HG02571 (cell line): ENCODE measurements around the gene PTPRJ.
"Not testable (repeated sequence)": the region's sequence is repeated elsewhere in the genome, so short reads cannot be mapped to it uniquely, and the experiment has no call there.

Source experiments
- ATAC-seq: cut with Tn5 transposase; IDR thresholded peaks from one replicate; pipeline ENCODE4 v1.9.1; 2021; ENCODE audit warnings: mild to moderate bottlenecking, moderate library complexity; ENCODE audit not compliant: unreplicated experiment

The PTPRJ gene

DNA sequence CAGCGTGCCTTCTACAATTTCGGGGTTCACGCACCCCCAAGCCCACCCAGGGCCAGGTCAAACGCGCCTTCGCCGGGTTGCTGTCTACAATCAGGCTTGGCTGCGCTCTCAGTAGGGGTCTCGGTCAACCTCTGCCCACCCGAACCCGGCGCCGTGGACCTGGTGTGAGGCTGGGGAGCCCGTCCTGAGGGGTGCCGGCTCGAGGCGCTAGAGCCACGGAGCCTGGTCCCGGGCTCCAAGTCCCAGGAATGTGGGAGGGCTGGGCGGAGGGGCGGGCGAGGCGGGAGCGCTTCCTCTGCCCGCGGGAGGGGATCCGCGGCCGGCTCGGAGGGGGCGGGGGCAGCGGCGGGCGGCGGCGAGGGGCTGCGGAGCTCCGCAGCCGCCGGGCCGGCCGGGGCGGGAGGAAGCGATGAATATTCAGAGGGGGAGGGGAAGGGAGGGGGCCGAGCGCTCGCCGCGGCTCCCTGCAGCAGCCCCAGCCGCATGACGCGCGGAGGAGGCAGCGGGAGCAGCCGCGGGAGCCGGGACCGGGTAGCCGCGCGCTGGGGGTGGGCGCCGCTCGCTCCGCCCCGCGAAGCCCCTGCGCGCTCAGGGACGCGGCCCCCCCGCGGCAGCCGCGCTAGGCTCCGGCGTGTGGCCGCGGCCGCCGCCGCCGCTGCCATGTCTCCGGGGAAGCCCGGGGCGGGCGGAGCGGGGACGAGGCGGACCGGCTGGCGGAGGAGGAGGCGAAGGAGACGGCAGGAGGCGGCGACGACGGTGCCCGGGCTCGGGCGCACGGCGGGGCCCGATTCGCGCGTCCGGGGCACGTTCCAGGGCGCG lies at the start of gene PTPRJ:
TSS of gene PTPRJ (plus strand) at position 472 of the 819 bp plus-strand sequence. CDS start 354 bp downstream, outside the sequence.
- ATAC-seq, result peak; percentile 45

DNA sequence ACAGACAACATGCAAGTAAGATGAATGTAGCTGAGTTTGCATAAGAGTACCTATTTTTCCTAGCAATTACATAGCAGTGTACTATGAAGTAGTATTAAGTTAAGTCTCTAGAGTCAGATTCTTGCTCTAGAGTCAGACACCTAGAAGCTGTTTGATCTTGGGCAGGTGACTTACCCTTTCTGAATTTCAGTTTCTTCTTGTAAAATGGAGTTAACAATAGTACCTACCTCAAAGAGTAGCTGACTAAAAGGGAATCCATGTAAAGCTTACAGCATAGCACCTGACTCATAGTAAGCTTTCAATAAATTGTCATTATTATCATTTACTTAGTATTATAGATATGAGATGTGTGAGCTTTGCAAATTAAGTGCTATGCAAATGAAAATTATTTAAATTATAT lies 47.8 kb upstream of the PTPRJ start:
- no peak for ATAC-seq

DNA sequence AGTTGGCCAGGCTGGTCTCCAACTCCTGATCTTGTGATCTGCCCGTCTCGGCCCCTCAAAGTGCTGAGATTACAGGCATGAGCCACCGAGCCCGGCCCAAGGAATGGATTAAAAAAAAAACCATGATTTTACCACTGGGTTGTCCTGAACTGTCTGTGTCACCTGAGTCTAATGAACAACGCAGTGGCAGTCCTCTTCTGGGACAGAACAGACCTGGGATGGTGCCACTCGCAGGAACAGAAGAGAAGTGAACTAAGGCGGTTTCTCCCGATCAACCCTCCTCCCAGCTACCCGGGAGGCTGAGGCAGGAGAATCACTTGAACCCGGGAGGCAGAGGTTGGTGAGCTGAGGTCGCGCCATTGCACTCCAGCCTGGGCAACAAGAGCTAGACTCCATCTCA lies 46.6 kb upstream of the PTPRJ start:
- not testable (repeated sequence) for ATAC-seq

DNA sequence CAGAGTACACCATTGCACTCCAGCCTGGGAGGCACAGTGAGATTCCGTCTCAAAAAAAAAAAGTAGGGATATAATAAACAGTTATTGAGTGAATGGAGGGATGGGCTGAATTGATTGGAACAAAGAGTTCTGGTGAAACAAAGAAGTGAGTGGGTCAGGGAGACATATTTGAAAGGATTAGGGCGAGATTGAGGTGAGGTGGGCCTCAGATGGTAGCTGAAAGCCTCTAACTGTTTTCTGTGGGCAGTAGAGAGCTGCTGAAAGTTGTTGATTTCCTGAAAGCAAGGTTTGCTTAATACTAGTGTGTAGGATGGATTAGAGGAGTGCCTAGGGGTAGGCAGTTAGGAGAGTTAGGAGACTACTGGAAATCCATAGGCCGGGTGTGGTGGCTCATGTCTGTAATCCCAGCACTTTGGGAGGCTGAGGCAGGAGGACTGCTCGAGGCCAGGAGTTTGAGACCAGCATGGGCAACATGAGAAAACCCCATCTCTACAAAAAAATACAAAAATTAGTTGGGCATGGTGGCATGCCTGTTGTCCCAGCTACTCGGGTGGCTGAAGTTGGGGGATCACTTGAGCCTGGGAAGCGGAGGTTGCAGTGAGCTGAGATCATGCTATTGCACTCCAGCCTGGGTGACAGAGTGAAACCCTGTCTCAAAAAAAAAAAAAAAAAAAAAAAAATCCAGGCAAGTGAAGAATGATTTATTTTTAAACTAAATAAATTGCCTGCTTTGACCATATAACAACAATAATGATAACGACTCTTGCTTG lies 41.4 kb upstream of the PTPRJ start:
- no peak for ATAC-seq

DNA sequence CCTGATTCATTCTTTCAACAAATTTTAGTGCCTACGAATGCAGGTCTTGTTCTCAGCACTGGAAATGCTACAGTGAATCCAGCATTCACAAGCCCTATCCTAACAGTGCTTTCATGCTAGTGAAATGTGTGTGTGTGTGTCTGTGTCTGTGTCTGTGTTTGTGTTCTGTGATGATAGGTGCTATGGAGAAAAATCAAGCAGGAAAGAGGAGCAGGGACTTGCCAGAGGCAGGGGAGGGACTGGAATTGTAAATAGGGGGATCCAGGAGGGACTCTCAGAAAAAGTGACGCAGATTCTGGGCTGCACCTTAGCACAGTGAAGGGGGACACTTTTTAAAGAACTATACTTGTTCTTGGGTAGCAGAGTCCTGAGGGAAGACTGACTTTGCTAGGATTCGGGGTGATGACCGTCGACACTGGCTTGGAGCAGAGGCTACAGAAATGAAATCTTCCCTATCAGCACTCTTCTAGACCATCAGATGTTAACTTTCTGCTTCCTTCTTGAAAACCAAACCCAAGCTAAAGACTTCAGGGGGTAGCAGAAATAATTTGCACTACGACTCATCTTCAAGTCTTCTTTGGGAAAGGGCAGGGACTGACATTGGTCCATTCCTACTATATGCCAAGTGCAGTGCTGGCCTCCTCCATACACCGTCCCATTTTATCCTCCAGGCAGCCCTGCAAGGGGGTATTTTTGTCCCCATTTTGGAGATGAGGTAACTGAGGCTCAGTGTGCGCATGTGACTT lies 39.3 kb upstream of the PTPRJ start:
- ATAC-seq, result no peak

DNA sequence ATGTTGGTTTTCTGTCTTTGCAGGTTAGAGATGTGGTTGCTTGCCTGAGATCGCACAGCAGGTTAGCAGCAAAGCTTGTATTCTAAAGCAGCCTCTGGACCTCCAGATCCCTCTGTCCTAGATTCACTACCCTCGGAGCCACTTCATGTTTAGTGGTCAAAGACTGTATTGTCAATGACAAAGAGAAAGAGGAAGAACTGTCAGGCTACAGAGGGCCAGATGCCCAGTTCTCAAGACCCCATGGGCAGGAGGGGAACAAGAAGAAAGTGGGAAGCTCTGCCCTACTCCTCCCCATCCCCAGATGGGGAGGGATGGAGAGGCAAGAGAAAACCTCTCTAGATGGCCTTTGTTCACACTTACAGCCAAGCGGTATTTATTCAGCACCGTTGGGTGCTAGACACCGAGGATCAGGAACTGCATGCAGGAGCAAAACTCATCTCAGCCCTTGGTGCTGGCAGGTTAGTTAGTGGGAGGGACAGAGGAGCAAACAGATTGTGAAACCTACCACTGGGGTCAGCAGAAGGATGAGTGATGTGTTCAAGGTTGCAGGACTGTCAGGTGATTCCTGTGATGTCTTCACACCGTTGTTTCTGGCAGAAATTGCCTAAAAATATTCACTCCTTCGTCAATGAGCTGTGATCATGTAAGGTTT lies 38.3 kb upstream of the PTPRJ start:
- no peak for ATAC-seq

DNA sequence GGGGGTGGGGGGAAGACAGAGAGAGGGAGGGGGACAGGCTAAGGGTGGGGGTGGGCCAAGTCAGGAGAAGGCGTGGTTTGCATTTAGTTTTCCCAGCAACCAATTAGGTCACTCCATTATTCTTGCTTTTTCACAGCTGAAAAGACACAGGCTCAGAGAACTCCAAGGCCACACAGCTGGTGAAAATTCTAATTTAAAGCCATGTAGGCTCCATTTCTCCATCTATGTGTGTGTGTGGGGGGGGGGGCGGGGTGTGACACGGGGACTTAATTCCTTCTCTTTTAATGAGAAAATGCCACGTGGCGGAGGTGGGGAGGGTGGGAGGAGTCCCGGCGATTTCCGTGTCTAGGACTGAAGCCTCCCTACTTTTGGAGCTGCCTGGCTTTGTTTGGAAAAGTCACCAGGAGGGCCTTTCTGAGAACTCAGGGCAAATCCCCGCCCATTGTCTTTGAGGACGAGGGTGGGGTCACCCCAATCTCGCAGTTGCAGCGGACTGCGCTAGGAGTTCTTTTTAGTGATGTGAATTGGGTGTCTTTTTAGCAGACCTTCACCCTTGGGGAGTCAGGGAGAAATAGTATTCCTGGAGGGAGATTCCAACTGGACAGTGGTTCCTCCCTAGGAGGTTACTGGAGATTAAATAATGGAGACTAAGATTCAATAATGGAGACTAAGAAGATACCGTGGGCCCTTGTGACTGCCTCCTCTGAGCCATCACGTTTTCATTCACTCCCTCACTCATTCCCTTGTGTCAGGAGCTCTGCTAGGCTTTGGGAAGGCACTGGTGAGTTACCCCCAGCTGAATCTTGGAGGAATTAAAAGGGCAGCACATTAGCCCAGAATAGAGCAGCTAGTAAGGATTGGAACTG lies 36.4 kb upstream of the PTPRJ start:
- ATAC-seq, result no peak

DNA sequence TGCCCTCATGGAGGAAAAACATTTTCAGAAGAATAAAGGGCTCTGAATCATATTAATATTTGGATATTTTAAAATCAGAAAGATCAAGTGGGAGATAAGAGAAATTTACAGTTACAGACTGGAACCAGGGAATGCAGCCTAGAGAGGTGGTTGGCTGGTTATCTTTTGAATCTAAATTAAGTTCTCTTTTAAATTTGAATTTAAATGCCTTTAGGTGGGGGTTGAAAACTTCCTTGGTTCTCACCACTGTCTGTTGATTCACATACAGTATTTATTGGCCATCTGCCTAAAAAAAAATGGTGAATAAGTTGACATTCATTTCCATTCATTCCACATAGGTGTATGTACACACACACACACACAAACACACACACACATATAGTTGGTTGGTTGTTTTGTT lies 35.7 kb upstream of the PTPRJ start:
- ATAC-seq, result no peak

DNA sequence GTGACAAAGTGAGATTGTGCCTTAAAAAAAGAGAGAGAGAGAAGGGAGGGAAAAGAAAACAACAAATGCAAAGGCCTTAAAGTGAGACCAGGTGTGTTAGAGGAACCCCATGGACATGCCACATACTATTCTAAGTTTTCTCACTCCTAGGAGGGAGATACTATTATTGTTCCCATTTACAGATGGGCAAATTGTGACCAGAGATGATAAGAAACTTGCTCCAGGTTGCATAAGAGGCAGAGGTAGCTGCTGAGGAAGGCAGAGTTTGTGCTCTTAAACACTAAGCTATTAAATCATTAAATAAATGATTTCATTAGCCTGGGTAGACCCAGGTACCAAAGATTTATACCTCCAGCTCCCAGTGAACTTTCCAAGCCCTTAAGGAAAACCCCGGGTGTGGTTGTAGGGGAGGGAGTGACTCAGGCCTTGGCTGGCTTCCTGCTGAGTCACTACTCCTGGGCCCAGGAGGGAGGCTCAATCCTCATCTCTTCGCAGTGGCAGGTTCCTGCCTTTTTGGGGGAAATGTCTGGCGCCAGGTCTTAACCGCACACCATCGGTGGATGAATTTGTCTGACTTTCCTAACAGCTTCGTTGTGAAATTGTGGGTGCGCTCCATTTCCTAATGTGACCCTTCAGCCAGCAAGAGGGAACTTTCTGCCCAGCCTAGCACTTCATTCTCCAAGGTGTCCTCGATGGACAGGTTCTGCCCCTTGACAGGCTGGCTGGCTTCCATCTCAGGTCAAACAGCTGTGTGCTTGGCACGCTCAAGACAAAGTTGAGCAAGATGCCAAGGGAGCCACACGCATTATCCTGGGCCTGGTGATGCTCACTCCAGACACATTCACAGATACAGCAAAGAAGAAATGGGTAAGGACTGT lies 33.4 kb upstream of the PTPRJ start:
- ATAC-seq, result no peak

DNA sequence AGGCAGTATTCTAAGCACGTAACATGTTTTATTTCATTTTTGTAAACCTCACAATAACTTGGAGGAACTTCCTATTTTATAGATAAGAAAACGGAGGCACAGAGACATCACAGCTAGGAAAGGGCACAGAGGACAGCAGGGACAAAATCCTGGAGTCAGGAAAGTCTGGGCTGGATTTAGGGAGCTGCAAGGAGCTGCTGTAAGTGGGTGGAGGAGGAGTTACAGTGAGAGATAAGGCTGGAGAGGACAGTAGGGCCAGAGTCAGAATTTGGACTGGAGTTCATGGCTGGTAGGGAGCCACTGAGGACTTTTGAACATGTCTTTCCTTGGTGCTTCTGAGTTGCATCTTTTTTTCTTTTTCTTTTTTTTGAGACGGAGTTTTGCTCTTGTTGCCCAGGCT lies 32.2 kb upstream of the PTPRJ start:
- no peak for ATAC-seq

DNA sequence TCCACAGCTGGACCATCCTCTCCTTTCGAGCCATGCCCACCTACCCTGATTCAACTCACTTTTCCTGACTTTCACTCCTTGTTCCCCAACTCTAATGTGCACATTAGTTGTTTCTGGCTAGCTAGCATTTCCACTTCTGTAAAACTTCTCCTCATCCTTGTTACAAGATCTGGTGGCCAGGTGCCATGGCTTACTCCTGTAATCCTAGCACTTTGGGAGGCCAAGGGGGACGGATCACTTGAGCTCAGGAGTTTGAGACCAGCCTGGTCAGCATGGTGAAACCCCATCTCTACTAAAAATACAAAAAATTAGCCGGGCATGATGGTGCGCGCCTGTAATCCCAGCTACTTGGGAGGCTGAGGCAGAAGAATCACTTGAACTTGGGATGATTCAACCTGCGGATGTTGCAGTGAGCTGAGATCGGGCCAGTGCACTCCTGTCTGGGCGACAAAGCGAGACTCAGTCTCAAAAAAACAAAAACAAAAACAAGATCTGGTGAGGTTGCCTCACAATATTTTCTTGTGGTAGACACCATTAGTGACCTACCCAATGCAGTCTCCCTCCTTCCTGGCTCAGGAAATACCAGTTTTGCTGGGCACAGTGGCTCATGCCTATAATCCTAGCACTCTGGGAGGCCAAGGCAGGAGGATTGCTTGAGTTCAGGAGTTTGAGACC lies 31.2 kb upstream of the PTPRJ start:
- ATAC-seq, result not testable (repeated sequence)

DNA sequence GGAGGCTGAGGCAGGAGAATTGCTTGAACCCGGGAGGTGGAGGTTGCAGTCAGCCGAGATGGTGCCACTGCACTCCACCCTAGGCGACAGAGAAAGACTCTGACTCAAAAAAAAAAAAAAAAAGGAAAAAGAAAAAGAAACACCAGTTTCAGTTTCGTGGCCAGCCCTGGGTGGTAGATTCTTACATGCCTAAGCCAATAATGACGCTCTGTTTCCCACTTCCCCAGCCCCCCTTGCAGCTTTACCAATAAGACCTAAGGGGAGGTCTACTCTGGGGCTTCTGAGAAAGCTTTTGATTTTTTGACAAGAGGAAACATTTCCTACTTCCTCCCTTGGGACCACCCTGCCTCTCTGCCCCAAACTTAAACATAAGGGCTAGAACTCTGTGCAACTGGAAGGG lies 30.0 kb upstream of the PTPRJ start:
- ATAC-seq, result no peak

DNA sequence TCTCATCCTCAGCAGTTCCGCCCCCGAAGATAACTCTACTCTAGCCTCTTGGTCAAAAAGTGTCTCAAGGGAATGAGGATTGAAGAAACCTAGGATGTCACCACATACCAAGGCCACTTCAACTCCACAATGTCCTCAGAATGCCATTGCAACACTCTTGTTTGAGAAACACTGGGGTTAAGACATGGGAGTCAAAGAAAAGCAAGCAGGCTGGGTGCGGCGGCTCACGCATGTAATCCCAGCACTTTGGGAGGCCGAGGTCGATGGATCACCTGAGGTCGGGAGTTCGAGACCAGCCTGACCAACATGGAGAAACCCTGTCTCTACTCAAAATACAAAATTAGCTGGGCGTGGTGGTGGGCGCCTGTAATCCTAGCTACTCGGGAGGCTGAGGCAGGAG lies 28.9 kb upstream of the PTPRJ start:
- not testable (repeated sequence) for ATAC-seq

DNA sequence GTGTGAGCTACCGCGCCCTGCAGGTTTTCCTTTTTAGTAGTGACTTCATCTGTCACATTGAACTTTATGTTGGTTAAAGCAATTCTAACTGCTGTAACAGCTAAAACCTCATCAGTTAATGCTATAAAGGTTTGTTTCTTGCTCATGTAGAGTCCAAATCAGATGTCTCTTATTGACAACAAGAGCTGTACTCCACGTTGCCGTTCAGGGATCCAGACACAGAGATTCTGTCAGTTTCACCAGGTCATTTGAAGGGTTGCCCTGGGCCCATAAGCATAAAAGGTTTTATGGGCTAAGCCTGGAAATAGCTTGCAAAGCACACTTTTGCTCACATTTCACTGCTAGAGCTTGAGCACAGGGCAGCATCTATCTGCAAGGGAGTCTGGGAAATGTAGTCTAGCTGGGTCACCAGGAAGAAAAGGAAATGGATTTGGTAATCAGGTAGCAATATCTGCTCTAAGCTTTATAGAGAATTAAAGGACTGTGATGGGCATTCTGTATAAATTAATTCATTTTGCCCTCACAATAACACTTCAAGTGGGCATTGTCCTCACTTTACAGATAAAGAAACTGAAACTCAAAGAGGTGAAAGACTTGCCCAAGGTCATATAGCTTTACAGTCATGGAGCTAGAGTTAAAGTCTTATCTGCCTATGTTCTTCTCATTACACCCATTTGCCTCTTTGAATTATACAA lies 25.2 kb upstream of the PTPRJ start:
- ATAC-seq, result no peak

DNA sequence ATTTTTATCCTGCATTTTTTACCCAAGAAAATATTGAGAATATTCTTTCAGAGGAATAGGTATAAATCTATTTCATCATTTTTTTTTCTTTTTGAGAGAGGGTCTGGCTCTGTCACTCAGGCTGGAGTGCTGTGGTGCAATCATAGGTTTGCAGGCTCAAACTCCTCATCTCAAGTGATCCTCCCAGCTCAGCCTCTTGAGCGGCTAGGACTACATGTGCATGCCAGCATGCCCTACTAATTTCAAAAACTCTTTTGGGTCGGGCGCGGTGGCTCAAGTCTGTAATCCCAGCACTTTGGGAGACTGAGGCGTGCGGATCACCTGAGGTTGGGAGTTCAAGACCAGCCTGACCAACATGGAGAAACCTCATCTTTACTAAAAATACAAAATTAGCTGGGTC lies 20.3 kb upstream of the PTPRJ start:
- no peak for ATAC-seq

DNA sequence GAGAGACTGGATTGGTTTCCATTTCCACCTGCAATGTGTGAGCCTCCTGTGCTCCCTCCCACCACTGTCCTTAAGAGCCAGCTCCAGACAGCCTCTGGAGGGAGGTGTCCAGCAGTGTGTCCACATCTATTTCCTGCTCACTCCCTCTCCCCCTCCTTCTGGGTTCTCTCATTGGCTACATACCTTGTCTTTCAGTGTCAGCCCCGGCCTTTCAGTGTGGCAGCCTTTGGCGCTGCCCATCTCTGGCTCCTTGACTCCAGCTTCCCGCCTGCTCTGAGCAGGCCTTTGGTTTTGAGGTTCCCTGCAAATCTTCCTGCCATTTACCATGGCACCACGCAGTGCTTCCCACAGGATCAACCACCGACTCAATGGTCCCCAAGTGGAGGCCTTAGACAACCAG lies 19.0 kb upstream of the PTPRJ start:
- no peak for ATAC-seq

DNA sequence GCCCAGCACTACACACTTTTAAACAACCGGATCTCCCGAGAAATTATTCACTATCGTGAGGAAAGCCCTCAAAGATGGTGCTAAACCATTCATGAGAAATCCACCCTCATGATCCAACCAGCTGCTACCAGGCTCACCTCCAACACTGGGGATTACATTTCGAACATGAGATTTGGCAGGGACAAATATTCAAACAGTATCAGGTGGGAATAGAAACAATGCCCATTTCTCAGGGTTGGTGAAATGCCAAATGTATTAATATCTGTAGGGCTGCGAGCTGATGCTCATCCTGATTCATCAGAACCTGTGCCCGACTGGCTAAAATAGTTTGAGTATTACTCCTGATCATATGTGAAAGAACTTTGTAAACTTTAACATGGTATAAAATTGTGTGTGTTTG lies 15.8 kb upstream of the PTPRJ start:
- no peak for ATAC-seq
